Testis (tissue), 3 donors: ENCODE data around the gene RGS7. TPM values are rescaled to one million over a fixed set of nuclear protein-coding genes. Genes with fewer than 3 reads are reported as not detected.

Source experiments
- DNase-seq: peaks from one replicate; pipeline ENCODE4 v3.0.0-alpha.2; 2019
- H3K27ac ChIP-seq, 2 donors: fragments of 200-600 bp; sonication (generic); one replicate each; pipeline ENCODE4 v1.5.1; 2019
- H3K27me3 ChIP-seq: fragments of 200-600 bp; sonication (generic); one replicate; pipeline ENCODE4 v1.5.1; 2019
- H3K36me3 ChIP-seq: fragments of 200-600 bp; sonication (generic); one replicate; pipeline ENCODE4 v1.5.1; 2017; ENCODE audit warnings: low read depth; ENCODE audit errors: missing control alignments
- H3K4me1 ChIP-seq: fragments of 200-600 bp; sonication (generic); one replicate; pipeline ENCODE4 v1.5.1; 2019
- H3K4me3 ChIP-seq, 2 donors: fragments of 200-600 bp; sonication (generic); one replicate each; pipeline ENCODE4 v1.5.1; 2017 to 2019
- H3K9me3 ChIP-seq: fragments of 200-600 bp; sonication (generic); one replicate; pipeline ENCODE4 v1.5.1; 2017
- POLR2A ChIP-seq: fragments of 450-650 bp; IDR thresholded peaks from one replicate; pipeline ENCODE4 v1.6.1; 2017; ENCODE audit warnings: antibody characterized with exemption, mild to moderate bottlenecking, moderate library complexity
- WGBS, 2 donors: methylation state at CpG; one replicate each; pipeline ENCODE4 v1.1.5; 2018; 5-methylcytosine and 5-hydroxymethylcytosine counted together
- intact Hi-C: fragments of 100-400 bp; cut with DNase I; formaldehyde crosslinking; loops from one replicate; pipeline ENCODE4 v1.15.1; 2023; ENCODE audit warnings: low total_unique reads
- polyA plus RNA-seq: library from polyadenylated mRNA; stranded (reverse); fragments of 350-450 nt; fragmentation: Illumina TruSeq; extraction: RNeasy Lipid Tissue Mini Kit (QIAGEN cat#74804); gene quantifications from one replicate; pipeline ENCODE4 v1.2.3, GENCODE V29; 2014; ENCODE audit warnings: low read depth, low replicate concordance; ENCODE audit not compliant: insufficient read depth
- total RNA-seq, 2 donors: library from RNA; depleted of rRNA; stranded (reverse); fragments of >200 nt; gene quantifications; one replicate each; pipeline ENCODE4 v1.2.3, GENCODE V29; 2016
- TF ChIP-seq, protein P1 (sequence below), 3 experiments: fragments of 450-650 bp in 2 of 3; fragments of 200-600 bp in 1 of 3; sonication (generic) in 1 of 3; IDR thresholded peaks; one replicate each; pipeline ENCODE4 v1.5.1; 2016 to 2019; ENCODE audit warnings: antibody characterized with exemption in 3 of 3, mild to moderate bottlenecking in 2 of 3, moderate library complexity in 1 of 3

Gene RGS7
- total and polyA plus RNA-seq, 3 donors from 2014 or later, result 5.0 to 6.6 (median 5.4) TPM

DNA sequence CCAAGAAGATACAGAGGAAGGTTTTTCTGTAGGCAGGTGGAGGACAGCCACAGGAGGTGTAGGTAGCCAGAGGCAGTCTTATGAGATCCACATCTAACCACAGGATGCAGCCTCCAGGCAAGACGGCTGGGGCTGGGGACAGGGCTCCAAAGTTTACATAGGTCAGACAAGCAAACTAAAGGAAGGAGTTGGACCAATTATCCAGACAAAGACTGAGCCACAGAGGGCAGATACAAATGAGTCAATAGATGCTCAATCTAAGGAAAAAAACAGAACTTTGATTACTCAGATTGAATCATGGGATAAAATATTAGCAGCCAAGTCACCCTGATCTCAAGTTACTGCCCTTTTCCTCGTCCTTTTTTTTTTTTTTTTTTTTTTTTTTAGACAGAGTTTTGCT lies 91.6 kb downstream of the RGS7 start:
- intact Hi-C loops, result no loop called here
- TF ChIP-seq POLR2A, result no peak
- TF ChIP-seq, protein P1, sequence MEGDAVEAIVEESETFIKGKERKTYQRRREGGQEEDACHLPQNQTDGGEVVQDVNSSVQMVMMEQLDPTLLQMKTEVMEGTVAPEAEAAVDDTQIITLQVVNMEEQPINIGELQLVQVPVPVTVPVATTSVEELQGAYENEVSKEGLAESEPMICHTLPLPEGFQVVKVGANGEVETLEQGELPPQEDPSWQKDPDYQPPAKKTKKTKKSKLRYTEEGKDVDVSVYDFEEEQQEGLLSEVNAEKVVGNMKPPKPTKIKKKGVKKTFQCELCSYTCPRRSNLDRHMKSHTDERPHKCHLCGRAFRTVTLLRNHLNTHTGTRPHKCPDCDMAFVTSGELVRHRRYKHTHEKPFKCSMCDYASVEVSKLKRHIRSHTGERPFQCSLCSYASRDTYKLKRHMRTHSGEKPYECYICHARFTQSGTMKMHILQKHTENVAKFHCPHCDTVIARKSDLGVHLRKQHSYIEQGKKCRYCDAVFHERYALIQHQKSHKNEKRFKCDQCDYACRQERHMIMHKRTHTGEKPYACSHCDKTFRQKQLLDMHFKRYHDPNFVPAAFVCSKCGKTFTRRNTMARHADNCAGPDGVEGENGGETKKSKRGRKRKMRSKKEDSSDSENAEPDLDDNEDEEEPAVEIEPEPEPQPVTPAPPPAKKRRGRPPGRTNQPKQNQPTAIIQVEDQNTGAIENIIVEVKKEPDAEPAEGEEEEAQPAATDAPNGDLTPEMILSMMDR (IDR thresholded peaks at IDR 0.05), result no peak

DNA sequence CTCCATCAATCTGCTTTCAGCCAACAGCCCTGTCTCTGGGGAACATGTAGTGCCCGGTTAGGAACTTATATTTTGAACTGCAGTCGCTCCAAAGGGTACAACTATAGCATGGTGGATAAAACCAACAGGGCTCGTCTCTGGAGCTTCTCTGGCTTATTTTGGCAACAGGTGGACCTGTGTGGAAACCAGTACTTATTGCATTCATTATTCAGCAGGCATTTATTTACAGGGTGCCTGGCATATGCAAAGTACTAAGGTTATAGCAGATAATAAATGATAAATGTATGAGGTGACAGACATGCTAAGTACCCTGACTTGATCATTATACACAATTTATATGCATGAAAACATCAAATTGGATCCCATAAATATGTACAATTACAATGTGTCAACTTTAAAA lies 93.7 kb downstream of the RGS7 start:
- 62 to 71% methylated on average over 3 of the region's 3 CpGs for WGBS, 2 donors
- H3K4me3 ChIP-seq, result no peak overlapping the region
- no peaks in the 10 kb centered on the region for H3K4me1 ChIP-seq
- TF ChIP-seq POLR2A, result no peak
- TF ChIP-seq, protein P1 (IDR thresholded peaks at IDR 0.05), result no peak
- DNase-seq, result no peak
- no peak overlapping the region for H3K27ac ChIP-seq
- H3K36me3 ChIP-seq, result no peaks in the 10 kb centered on the region
- H3K27me3 ChIP-seq, result no peaks in the 10 kb centered on the region
- intact Hi-C loops, result no loop called here
- no peaks in the 10 kb centered on the region for H3K9me3 ChIP-seq

More for the DNA sequence above, 91.6 kb downstream of the RGS7 start:
- no peak for DNase-seq
- WGBS, 2 donors, result 71 to 72% methylated on average over 2 of the region's 2 CpGs
- H3K27me3 ChIP-seq, result no peaks in the 10 kb centered on the region
- H3K9me3 ChIP-seq, result no peaks in the 10 kb centered on the region
- H3K4me1 ChIP-seq, result no peaks in the 10 kb centered on the region
- H3K4me3 ChIP-seq, result no peak overlapping the region
- no peak overlapping the region for H3K27ac ChIP-seq
- H3K36me3 ChIP-seq, result no peaks in the 10 kb centered on the region

DNA sequence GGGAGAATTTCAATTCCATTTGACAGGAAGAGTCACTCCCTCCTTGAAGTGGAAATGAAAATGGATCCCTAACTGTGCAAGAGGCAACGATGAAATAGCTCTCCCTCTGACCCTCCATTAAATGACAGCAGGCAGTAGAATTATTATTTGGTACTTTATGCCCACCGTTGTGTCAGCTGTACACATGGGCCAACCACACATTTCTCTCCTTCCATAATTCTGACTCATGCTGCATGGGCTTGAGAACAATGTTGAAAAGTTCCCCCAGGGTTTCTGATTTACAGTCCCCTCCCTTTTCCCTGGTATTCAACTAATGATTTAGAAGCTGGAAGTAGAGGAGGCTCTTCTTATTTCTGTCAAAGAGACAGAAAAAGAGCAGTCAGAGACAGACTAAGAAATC lies 103.5 kb downstream of the RGS7 start:
- Histone ChIP-seq H3K4me1 (no peaks in the 10 kb centered on the region), H3K9me3 (no peaks in the 10 kb centered on the region), H3K27ac (no peak overlapping the region), H3K4me3 (no peak overlapping the region), H3K27me3 (no peaks in the 10 kb centered on the region), H3K36me3 (no peaks in the 10 kb centered on the region)
- intact Hi-C loops, result no loop called here
- TF ChIP-seq, protein P1 (IDR thresholded peaks at IDR 0.05), result no peak
- no peak for TF ChIP-seq POLR2A
- DNase-seq, result no peak
- WGBS, 2 donors, result 26 to 52% methylated on average over 2 of the region's 2 CpGs

DNA sequence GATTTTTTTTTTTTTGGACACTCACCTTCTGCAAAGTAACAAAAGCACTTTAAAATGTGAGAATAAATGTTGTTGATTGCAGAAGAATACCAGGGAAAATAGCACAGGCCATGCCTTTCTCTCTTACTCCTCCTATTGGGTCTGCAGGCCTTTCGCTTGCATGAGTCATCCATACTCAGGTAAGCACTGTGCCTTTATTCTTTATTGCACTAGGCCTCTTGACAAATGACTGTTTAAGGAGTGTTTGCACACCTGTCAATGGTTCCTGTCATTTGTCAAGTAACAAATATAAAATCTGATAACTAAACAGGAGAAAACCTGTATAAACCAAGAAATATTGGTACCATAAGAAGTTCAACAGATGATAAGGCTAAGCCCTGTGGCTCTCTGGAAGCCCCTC lies 106.5 kb downstream of the RGS7 start:
- WGBS, 2 donors, result 91 to 94% methylated on average over 1 of the region's 1 CpG
- no peaks in the 10 kb centered on the region for H3K9me3 ChIP-seq
- H3K4me3 ChIP-seq, result no peak overlapping the region
- intact Hi-C loops, result no loop called here
- no peaks in the 10 kb centered on the region for H3K36me3 ChIP-seq
- H3K27me3 ChIP-seq, result no peaks in the 10 kb centered on the region
- no peak overlapping the region for H3K27ac ChIP-seq
- TF ChIP-seq, protein P1 (IDR thresholded peaks at IDR 0.05), result no peak
- TF ChIP-seq POLR2A, result no peak
- DNase-seq, result no peak
- no peaks in the 10 kb centered on the region for H3K4me1 ChIP-seq

DNA sequence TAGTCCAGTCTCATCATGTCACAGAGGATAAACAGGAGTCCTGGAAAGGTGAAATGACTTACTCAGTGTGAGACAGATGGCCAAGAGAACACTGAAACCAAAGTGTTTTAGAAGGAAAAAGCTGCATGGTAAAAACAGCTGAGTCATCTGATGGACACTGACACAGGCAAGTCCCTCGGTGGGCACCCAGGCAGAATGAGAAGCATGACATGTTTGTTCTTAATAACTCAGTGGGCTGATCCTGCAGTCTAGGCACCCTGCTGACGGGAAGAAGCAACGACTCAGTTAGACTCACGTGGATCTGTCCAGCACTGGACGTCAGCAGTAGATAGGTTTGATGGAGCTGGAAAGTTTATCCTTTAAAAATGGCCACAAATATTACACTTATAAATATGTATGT lies 116.9 kb downstream of the RGS7 start:
- H3K27me3 ChIP-seq, result no peaks in the 10 kb centered on the region
- WGBS, 2 donors, result 59 to 72% methylated on average over 5 of the region's 5 CpGs
- TF ChIP-seq, protein P1 (IDR thresholded peaks at IDR 0.05), result no peak
- no peak for TF ChIP-seq POLR2A
- no peak overlapping the region for H3K4me3 ChIP-seq
- H3K9me3 ChIP-seq, result no peaks in the 10 kb centered on the region
- H3K4me1 ChIP-seq, result no peaks in the 10 kb centered on the region
- no peak overlapping the region for H3K27ac ChIP-seq
- H3K36me3 ChIP-seq, result no peaks in the 10 kb centered on the region
- no peak for DNase-seq
- intact Hi-C loops, result no loop called here
